OCI-LY1 (cell line): ENCODE results near the gene LRP1-AS.

Experiments
- EZH2 ChIP-seq: fragments of 200-600 bp; sonication (generic), shearing (Covaris generic); IDR thresholded peaks from 2 replicates; pipeline ENCODE4 v1.8.0; 2017; ENCODE audit warnings: borderline replicate concordance, mixed run types, mild to moderate bottlenecking, antibody characterized with exemption, low read length, moderate library complexity, mixed read lengths
- TF ChIP-seq, protein P1 (sequence below): fragments of 200-600 bp; sonication (generic), shearing (Covaris generic); IDR thresholded peaks from 2 replicates; pipeline ENCODE4 v1.5.1; 2017; ENCODE audit warnings: mild to moderate bottlenecking, antibody characterized with exemption, low read length, moderate library complexity, mixed read lengths

DNA sequence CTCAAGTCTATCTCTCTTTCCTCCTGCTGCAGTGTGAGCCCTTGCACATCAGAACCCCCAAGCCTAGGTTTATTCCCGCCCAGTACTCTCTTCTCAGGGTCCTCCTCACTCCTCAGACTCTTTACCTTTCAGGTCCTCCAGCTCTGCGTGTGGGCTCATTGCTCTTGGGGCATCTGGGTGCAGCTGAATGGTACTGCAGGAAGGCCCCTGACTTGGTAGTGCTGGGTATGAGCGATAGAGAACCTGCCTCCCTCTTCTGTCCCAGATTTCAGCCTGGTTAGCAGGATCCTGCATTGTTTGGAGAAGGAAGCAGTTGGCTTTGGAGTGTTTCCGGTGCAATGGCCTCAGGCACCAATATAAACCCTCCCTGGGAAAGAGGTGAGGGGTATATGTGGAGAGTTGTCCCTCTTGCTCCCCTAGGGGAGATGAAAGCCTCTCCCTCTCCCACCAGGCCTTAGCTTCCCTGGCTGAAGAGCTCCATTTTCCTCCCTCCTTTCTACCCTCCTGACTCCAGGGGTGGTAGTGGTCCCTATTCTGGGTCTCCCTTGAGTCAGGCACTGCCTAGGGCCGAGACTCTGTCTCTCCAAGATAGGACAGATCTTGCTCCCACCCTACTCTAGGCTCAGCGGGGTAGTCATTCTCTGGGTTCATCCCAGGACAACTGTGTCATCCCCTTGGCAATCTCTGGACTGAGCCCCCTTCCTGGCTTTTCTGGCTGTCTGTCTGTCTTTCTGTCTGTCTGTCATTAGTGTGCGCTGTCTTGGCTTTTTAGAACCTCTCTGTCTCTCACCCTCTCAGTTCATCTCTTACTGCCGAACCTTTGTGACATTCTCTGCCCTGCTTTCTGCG, 15.3 kb downstream of the LRP1-AS start:
- TF ChIP-seq, protein P1, sequence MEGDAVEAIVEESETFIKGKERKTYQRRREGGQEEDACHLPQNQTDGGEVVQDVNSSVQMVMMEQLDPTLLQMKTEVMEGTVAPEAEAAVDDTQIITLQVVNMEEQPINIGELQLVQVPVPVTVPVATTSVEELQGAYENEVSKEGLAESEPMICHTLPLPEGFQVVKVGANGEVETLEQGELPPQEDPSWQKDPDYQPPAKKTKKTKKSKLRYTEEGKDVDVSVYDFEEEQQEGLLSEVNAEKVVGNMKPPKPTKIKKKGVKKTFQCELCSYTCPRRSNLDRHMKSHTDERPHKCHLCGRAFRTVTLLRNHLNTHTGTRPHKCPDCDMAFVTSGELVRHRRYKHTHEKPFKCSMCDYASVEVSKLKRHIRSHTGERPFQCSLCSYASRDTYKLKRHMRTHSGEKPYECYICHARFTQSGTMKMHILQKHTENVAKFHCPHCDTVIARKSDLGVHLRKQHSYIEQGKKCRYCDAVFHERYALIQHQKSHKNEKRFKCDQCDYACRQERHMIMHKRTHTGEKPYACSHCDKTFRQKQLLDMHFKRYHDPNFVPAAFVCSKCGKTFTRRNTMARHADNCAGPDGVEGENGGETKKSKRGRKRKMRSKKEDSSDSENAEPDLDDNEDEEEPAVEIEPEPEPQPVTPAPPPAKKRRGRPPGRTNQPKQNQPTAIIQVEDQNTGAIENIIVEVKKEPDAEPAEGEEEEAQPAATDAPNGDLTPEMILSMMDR, result no peak
- no peak for TF ChIP-seq EZH2
